Caco-2 (cell line): ENCODE data around the gene RPS18. TPM values are rescaled to one million over a fixed set of nuclear protein-coding genes. Genes with fewer than 3 reads are reported as not detected.

Experiments
- BruUV-seq: library from RNA; stranded (reverse); fragments of 400-500 nt; replicated peaks from 2 replicates; lab custom pipeline; 2021; lab: Mats Ljungman, UMichigan
- CTCF ChIA-PET: fragments of 300-600 bp; sonication (Branson Sonifier 250); formaldehyde crosslinking; loops from one replicate; lab custom pipeline; 2022; ENCODE audit warnings: antibody characterized with exemption; lab: Charles Lee
- POLR2A ChIA-PET: fragments of 300-600 bp; sonication (Branson Sonifier 250); formaldehyde crosslinking; loops from one replicate; lab custom pipeline; 2022; ENCODE audit warnings: antibody characterized with exemption; lab: Charles Lee
- DNase-seq, 2 experiments: peaks; one replicate each; pipeline versions ENCODE4 v3.0.0 to v3.0.0-alpha.2; 2020 to 2022
- H3K27me3 ChIP-seq: replicated peaks from 2 replicates; pipeline ENCODE4 v1.6.0; 2011; ENCODE audit warnings: low read length; ENCODE audit not compliant: control insufficient read depth, insufficient read depth
- H3K36me3 ChIP-seq: 2 replicates; pipeline ENCODE4 v1.5.1; 2011; ENCODE audit warnings: low read length; ENCODE audit not compliant: control insufficient read depth, insufficient read depth
- H3K4me1 ChIP-seq: fragments of 250-450 bp; sonication (Bioruptor Pico); 2 replicates; pipeline ENCODE4 v1.5.1; 2020; ENCODE audit warnings: mild to moderate bottlenecking
- H3K4me3 ChIP-seq: 2 replicates; pipeline ENCODE4 v1.5.1; 2011; ENCODE audit warnings: low read depth, mild to moderate bottlenecking, control low read depth, low read length
- H3K9me3 ChIP-seq: fragments of 250-450 bp; sonication (Bioruptor Pico); 2 replicates; pipeline ENCODE4 v1.5.1; 2020; ENCODE audit warnings: mild to moderate bottlenecking, moderate library complexity
- H3K27ac Mint-ChIP-seq: one replicate; pipeline ENCODE4 v1.8.0; 2022; ENCODE audit warnings: mixed read lengths; ENCODE audit not compliant: unreplicated experiment
- H3K27me3 Mint-ChIP-seq: one replicate; pipeline ENCODE4 v1.8.0; 2022; ENCODE audit warnings: mixed read lengths; ENCODE audit not compliant: insufficient read depth, unreplicated experiment
- H3K36me3 Mint-ChIP-seq: one replicate; pipeline ENCODE4 v1.8.0; 2022; ENCODE audit warnings: mild to moderate bottlenecking, mixed read lengths; ENCODE audit not compliant: insufficient read depth, unreplicated experiment
- H3K4me1 Mint-ChIP-seq: one replicate; pipeline ENCODE4 v1.8.0; 2022; ENCODE audit warnings: low read depth, mixed read lengths; ENCODE audit not compliant: unreplicated experiment
- H3K4me3 Mint-ChIP-seq: one replicate; pipeline ENCODE4 v1.8.0; 2022; ENCODE audit warnings: mild to moderate bottlenecking, moderate library complexity, mixed read lengths; ENCODE audit not compliant: unreplicated experiment
- H3K9me3 Mint-ChIP-seq: one replicate; pipeline ENCODE4 v1.8.0; 2022; ENCODE audit warnings: mixed read lengths; ENCODE audit not compliant: unreplicated experiment
- intact Hi-C: fragments of 100-400 bp; cut with micrococcal nuclease; formaldehyde crosslinking; loops from one replicate; pipeline ENCODE4 v1.10.0; 2022; ENCODE audit not compliant: unreplicated experiment
- total RNA-seq: library from RNA; stranded (reverse); gene quantifications from 2 replicates; pipeline ENCODE4 v1.2.3, GENCODE V29; 2022
- TF ChIP-seq, protein P1 (sequence below), 2 experiments: fragments of 200-600 bp in 1 of 2; IDR thresholded peaks; 1 replicate in 1 of 2; 2 replicates in 1 of 2; pipeline versions ENCODE4 v1.5.1 to v1.8.0; 2011 to 2022; ENCODE audit warnings: antibody characterized with exemption in 1 of 2, control low read depth in 1 of 2, inconsistent platforms in 1 of 2, low read depth in 1 of 2, low read length in 1 of 2, mild to moderate bottlenecking in 1 of 2, moderate library complexity in 1 of 2; ENCODE audit not compliant: insufficient read depth in 1 of 2, severe bottlenecking in 1 of 2, unreplicated experiment in 1 of 2

Gene RPS18
- total RNA-seq, 1 experiment from 2014 or later = 2,340 TPM

DNA sequence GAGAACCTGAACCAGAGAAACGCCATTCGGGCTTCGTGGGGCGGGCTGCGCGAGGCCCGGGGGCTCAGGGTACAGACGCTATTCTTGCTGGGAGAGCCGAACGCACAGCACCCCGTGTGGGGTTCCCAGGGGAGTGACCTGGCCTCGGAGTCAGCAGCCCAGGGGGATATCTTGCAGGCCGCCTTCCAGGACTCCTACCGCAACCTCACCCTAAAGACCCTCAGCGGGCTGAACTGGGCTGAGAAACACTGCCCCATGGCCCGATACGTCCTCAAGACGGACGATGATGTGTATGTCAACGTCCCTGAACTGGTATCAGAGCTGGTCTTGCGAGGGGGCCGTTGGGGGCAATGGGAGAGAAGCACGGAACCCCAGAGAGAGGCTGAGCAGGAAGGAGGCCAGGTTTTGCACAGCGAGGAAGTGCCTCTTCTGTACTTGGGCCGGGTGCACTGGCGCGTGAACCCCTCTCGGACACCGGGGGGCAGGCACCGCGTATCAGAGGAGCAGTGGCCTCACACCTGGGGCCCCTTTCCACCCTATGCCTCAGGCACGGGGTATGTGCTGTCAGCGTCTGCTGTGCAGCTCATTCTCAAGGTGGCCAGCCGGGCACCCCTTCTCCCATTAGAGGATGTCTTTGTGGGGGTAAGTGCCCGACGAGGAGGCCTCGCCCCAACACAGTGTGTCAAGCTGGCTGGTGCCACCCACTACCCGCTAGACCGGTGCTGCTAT, 6.0 kb downstream of the RPS18 start:
- Mint-ChIP-seq H3K27me3 (no peaks in the 10 kb centered on the region), H3K4me3 (peak overlapping the region; percentile 42), H3K9me3 (no peaks in the 10 kb centered on the region), H3K36me3 (peaks cover 78% of the 10 kb centered on the region), H3K27ac (peak overlapping the region; percentile 18), H3K4me1 (peaks cover 18% of the 10 kb centered on the region)
- intact Hi-C loops = no loop called here
- BruUV-seq = no TSS peak
- Histone ChIP-seq H3K27me3 (no peaks in the 10 kb centered on the region), H3K4me3 (no peak overlapping the region), H3K4me1 (peaks cover 18% of the 10 kb centered on the region), H3K36me3 (peaks cover 7% of the 10 kb centered on the region), H3K9me3 (no peaks in the 10 kb centered on the region)
- peak; percentile 58 to 68 for DNase-seq
- ChIA-PET CTCF (interaction anchor here (1.0 to 2.6 kb wide), 6 partner anchors 11 to 148 kb away, joined by 4 to 8 read pairs (median 6); partner anchors contain the start of genes PFDN6, RGL2 and WDR46), POLR2A (interaction anchor here (0.6 to 3.0 kb wide), 3 partner anchors 11 to 630 kb away, joined by 3 to 10 read pairs (median 3); partner anchors contain the start of genes PFDN6 and WDR46)
- TF ChIP-seq, protein P1, sequence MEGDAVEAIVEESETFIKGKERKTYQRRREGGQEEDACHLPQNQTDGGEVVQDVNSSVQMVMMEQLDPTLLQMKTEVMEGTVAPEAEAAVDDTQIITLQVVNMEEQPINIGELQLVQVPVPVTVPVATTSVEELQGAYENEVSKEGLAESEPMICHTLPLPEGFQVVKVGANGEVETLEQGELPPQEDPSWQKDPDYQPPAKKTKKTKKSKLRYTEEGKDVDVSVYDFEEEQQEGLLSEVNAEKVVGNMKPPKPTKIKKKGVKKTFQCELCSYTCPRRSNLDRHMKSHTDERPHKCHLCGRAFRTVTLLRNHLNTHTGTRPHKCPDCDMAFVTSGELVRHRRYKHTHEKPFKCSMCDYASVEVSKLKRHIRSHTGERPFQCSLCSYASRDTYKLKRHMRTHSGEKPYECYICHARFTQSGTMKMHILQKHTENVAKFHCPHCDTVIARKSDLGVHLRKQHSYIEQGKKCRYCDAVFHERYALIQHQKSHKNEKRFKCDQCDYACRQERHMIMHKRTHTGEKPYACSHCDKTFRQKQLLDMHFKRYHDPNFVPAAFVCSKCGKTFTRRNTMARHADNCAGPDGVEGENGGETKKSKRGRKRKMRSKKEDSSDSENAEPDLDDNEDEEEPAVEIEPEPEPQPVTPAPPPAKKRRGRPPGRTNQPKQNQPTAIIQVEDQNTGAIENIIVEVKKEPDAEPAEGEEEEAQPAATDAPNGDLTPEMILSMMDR (IDR thresholded peaks at IDR 0.05; ENCODE audit: insufficient read depth in 1 of 2, low read depth in 1 of 2, low read length in 1 of 2, severe bottlenecking in 1 of 2, unreplicated experiment in 1 of 2) = peak in 1 of 2 experiments; percentile 13

DNA sequence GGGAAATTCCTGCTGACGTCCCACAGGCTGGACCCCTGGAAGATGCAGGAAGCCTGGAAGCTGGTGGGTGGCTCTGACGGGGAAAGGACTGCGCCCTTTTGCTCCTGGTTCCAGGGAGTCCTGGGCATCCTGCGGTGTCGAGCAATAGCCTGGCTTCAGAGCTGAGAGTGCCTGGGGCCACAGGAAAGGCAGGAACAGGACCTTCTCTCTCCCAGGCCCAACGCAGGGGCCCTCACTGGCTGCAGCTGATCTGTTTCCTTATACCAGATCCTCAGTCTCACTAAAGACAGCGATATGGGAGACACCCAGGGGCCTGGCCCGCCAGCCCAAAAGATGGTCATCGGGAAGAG, 6.5 kb downstream of the RPS18 start:
- TF ChIP-seq, protein P1 (IDR thresholded peaks at IDR 0.05; ENCODE audit: insufficient read depth in 1 of 2, low read depth in 1 of 2, low read length in 1 of 2, severe bottlenecking in 1 of 2, unreplicated experiment in 1 of 2) = no peak
- no peaks in the 10 kb centered on the region for H3K9me3 ChIP-seq
- POLR2A ChIA-PET = interaction anchor here (3.0 kb wide), 1 partner anchor 11 kb away, joined by 10 read pairs; the partner anchor contains the start of genes PFDN6 and WDR46
- intact Hi-C loops = no loop called here
- H3K27me3 ChIP-seq = no peaks in the 10 kb centered on the region
- CTCF ChIA-PET = interaction anchor here (1.5 to 2.6 kb wide), 4 partner anchors 11 to 148 kb away, joined by 4 to 8 read pairs (median 8); partner anchors contain the start of genes PFDN6, RGL2 and WDR46
- H3K36me3 ChIP-seq = peaks cover 5% of the 10 kb centered on the region
- Mint-ChIP-seq H3K27ac (no peak overlapping the region), H3K36me3 (peaks cover 73% of the 10 kb centered on the region), H3K4me1 (peaks cover 14% of the 10 kb centered on the region), H3K4me3 (no peak overlapping the region), H3K27me3 (no peaks in the 10 kb centered on the region), H3K9me3 (no peaks in the 10 kb centered on the region)
- H3K4me3 ChIP-seq = no peak overlapping the region
- peaks cover 13% of the 10 kb centered on the region for H3K4me1 ChIP-seq
- BruUV-seq = no TSS peak
- DNase-seq = no peak

DNA sequence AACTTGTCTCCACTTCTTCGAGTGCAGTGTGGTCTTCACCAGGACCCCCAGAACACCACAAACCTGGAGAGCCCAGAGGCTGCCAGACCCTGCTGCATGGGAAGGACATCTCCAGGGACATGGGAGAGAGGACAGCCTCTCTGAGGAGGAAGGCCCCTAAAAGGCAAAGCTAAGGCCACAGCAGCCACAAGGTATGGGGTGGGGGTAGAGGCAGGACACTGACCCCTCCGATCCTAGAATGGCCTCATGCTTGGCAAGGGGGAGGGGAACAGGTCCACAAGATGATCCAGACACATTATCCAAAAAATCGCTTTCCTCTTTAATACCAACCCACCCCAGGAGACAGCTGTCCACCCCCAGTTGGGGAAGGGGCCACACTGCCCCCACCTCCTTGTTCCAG, 6.9 kb downstream of the RPS18 start:
- ChIA-PET CTCF (interaction anchor here (0.5 to 2.6 kb wide), 4 partner anchors 19 to 156 kb away, joined by 3 to 8 read pairs (median 6); partner anchors contain the start of gene RGL2), POLR2A (interaction anchor here (3.0 kb wide), 1 partner anchor 10 kb away, joined by 10 read pairs; the partner anchor contains the start of genes PFDN6 and WDR46)
- Mint-ChIP-seq H3K4me1 (peaks cover 10% of the 10 kb centered on the region), H3K27ac (no peak overlapping the region), H3K27me3 (no peaks in the 10 kb centered on the region), H3K9me3 (no peaks in the 10 kb centered on the region), H3K4me3 (no peak overlapping the region), H3K36me3 (peaks cover 68% of the 10 kb centered on the region)
- Histone ChIP-seq H3K27me3 (no peaks in the 10 kb centered on the region), H3K4me1 (peaks cover 8% of the 10 kb centered on the region), H3K9me3 (no peaks in the 10 kb centered on the region), H3K4me3 (no peak overlapping the region), H3K36me3 (peaks cover 5% of the 10 kb centered on the region)
- DNase-seq = no peak
- intact Hi-C loops = no loop called here
- no TSS peak for BruUV-seq
- TF ChIP-seq, protein P1 (IDR thresholded peaks at IDR 0.05; ENCODE audit: insufficient read depth in 1 of 2, low read depth in 1 of 2, low read length in 1 of 2, severe bottlenecking in 1 of 2, unreplicated experiment in 1 of 2) = no peak
